ENCODE measurements around the gene ZNF629.
"Not testable (repeated sequence)": the region's sequence is repeated elsewhere in the genome, so short reads cannot be mapped to it uniquely, and the experiment has no call there.

Gene ZNF629

DNA sequence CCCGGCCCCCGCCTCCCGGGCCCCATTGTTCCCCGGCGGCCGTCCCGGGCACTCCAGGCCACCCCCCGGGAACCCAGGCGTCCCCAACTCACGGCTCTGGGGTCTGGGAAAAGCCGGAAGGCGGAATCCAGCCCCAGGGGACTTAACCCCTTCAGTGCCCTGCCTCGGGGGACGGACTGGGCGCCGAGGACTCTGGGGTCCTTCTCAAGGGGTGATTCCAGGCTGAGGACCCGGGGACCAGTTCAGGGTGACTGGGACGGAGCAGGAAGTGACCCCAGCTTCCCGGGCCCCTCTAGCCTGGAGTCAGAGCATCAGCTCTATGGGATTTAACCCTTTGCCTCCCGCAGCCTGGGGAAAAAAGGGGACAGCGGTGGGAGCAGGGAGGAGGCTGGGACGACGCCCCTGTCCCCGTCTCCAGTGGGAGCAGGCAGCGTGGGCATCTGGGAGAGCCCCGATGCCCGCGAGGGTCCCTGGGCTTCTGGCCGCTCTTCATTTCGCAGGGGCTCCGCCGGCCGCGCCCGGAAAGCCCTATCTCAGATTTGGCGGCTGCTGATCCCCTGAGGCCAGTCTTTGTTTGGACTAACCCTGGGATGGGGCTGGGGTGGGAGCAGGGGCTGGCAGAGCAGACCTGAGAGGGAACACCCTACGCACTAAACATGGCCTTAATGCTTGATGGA is at the start of gene ZNF629:
Gene ZNF629, minus strand, starts transcription at position 270 of the 677 bp plus-strand sequence. CDS start 2,723 bp downstream, outside the sequence.
- peak; percentile 89 for DNase-seq (ENCODE audit: low spot score)

DNA sequence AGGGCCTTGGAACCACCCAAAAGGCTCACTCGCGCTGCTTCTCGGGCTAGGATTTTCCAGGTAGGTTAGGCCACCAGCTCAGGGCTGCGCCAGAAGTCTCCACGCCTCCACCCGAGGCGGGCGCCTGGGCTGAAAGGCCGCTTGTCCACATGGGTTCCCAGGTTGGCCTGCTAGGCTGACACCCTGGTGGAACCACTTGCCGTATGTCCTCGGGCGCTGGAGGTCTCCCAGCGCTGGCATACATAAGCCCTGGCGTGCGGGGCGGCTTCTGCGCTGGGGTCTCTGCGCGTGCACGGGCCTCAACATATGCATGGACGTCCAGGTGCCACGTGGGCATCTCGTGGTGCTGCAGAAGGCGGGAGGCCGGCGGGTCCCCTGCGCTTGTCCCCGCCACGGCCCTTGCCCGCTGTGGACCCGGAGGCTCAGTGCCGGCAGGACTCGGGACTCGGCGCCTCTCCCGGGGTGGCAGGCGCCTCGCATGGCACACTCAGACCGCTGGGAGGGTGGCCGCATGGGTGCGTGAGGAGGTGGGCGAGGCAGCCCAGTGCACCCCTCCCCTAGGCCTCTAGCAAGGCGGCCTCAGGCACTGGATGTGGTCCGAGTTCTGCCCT is 47.2 kb upstream of the ZNF629 start:
- no peak for DNase-seq (ENCODE audit: low spot score)

DNA sequence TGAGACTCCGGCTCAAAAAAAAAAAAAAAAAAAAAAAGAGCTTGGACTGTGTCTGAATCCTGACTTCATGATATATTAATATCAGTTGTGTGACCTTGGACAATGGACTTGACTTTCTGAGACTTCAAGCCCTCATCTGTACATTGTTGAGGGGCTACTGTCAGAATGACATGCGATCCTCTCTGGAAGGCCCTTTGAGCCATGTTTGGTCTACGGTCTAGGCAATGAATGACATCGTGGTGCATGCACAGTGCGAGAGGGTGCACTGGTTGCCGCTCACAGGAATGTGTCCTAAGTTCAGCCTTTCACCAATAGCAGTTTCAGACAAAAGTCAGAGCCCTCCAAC is 43.0 kb upstream of the ZNF629 start:
- no peak for DNase-seq (ENCODE audit: low spot score)

DNA sequence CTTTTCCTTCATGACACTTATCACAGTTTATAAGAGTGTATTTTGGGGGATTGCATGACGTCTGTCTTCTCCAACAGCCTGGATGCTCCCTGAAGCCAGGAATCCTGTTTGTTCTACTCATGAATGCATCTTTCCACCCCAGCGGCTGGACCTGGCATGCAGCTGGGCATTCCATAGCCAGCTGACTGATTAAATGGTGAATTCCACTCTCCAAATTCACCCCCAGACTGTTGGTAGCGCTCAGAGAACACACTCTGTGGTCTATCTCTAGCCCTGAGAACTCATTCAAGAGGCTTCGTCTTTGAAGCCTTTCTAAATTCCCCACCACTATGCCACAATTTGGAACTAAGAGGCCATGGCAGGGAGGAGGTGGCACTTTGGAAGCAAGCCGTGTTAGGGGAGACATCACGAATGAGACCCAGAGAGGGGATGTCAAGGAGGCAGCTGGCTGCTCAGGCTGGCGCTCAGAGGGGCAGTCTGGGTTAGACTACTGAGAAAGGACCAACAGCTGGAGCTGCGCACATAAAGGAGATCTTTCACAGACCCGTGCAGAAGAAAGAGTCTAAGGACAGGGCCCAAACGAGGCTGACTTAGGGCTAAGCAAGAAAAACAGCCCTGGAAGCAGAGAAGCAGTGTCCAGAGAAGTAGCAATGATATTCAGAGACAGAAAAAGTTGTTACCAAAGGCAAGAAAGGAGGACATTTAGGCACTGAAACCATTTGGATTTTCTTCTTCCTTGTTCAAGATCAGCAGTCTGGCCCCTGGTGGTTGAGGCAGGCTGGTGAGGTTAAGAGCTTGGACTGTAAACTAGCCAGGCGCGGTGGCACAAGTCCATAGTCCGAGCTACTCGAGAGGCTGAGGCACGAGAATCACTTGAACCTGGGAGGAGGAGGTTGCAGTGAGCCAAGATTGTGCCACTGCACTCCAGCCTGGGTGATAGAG is 42.4 kb upstream of the ZNF629 start:
- peak; percentile 61 for DNase-seq (ENCODE audit: low spot score)

DNA sequence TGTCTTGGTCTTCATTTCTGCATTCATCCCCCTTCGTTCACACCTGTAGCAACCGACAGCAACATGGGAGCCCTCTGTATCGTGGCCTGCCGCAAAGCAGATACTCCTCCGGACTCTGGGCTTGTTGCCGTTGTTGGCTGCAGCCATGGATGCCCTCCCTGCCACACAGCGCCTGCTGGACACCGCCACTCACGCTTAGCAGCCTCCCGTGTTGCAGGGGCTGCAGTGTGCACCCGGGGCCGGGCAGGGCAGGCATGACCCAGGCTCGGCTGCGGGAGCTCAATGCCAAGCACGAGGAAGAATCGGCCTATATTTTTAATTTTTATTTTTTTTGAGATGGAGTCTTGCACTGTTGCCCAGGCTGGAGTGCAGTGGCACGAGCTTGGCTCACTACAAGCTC is 34.9 kb upstream of the ZNF629 start:
- no peak for DNase-seq (ENCODE audit: low spot score)

DNA sequence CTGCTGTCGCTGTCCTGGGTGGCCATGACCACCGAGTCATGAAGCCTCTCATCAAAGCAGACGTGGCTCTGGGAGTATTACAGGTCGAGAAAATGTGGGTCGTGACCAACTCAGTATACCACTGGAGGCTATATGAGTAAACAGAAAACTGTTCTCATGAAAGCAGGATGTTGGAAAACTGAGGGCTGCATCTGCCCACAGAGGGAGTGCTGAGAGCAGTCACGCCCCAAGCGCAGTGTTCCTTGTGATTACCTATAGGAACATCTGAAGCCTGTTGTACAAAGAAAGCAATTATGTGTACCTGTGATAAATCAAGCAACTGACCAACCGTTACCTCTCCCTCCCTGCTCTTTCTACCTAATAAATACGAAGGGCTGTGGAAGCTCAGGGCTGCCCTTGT is 34.4 kb upstream of the ZNF629 start:
- DNase-seq (ENCODE audit: low spot score), result not testable (repeated sequence)

DNA sequence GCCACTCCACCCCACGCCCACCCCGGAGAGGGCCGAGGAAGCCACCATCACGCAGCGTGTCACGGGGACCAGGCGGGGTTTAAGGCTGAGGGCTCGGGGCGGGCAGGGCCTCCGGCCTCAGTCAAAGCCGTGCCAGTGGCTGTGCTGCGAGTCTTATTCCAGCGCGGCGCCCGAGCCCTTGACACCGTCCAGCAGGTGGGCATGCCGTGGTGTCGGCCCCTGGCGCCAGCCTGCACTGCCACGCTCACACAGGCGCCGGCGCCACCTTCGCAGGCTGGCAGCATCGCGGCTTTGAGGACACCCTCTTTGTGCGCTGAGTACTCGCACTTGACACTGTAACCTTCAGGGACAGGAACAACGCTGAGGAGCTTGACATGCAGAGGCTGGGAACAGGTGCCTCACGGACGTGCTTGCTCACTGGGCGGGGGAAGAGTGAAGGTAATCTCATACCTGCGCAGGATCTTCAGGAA is 34.0 kb upstream of the ZNF629 start:
- DNase-seq (ENCODE audit: low spot score), result no peak

DNA sequence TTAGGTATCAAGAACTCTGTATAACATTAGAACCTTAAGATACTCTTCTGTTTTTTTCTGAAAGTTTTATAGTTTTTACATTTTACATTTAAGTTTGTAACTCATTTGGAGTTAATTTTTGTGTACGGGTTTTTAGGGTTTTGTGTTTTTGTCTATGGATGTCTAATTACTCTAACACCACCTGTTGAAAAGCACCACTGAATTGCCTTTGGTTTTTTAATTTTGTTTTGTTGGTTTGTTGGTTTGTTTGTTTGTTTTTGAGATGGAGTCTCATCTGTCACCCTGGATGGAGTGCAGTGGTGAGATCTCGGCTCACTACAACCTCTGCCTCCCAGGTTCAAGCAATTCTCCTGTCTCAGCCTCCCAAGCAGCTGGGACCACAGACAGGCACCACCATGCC is 29.8 kb upstream of the ZNF629 start:
- DNase-seq (ENCODE audit: low spot score), result no peak

DNA sequence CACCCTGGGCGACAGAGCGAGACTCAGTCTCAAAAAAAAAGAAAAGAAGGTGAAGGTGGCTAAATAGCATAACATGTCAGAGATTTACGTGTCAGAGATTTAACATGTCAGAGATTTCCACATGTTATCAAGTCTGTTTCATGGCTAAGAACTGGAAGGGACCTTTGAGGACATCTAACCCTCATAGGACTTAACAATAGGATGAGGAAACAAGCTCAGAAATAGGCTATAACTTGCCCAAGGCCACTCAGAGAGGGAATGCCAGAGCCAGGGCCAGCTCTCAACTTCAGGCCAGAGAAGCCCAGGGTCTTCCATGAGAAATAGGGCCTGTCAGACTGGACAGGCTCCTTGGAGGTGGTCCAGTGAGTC is 26.8 kb upstream of the ZNF629 start:
- DNase-seq (ENCODE audit: low spot score), result no peak

DNA sequence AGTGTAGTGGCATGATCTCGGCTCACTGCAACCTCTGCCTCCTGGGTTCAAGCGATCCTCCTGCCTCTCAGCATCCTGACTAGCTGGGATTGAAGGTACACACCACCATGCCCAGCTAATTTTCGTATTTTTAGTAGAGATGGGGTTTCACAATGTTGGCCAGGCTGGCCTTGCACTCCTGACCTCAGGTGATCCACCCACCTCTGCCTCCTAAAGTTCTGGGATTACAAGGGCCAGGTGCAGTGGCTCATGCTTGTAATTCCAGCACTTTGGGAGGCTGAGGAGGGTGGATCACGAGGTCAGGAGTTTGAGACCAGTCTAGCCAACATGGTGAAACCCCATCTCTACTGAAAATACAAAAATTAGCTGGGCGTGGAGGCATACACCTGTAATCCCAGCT is 22.7 kb upstream of the ZNF629 start:
- DNase-seq (ENCODE audit: low spot score), result not testable (repeated sequence)

DNA sequence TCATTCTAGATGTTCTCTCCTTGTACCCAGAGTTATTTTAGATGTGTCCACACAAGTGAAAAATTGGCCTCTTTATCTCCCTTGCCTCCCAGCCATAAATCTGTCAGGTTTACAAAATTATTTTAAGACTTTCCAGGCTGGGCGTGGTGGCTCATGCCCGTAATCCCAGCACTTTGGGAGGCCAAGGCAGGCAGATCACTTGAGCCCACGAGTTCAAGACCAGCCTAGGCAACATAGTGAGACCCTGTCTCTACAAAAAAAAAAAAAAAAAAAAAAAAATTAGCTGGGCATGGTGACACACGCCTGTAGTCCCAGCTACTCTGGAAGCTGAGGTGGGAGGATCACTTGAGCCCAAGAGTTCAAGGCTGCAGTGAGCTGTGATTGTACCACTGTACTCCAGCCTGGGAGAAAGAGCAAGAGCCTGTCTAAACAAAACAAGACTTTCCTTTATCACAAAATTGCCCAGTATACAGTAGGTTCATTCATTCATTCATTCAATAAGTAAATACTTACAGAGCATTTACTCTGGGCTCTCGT is 22.0 kb upstream of the ZNF629 start:
- not testable (repeated sequence) for DNase-seq (ENCODE audit: low spot score)

DNA sequence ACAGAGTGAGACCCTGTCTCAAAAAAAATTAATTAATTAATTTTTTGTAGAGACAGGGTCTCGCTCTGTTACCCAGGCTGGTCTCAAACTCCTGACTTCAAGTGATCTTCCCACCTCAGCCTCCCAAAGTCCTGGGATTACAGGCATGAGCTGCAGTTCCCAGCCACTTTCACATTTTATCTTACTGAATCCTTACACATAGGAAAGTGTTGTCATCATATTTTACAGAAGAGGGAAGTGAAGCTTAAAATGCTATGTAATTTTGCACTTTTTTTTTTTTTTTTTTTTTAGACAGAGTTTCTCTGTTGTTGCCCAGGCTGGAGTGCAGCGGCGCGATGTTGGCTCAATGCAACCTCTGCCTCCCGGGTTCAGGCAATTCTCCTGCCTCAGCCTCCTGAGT is 21.1 kb upstream of the ZNF629 start:
- no peak for DNase-seq (ENCODE audit: low spot score)

DNA sequence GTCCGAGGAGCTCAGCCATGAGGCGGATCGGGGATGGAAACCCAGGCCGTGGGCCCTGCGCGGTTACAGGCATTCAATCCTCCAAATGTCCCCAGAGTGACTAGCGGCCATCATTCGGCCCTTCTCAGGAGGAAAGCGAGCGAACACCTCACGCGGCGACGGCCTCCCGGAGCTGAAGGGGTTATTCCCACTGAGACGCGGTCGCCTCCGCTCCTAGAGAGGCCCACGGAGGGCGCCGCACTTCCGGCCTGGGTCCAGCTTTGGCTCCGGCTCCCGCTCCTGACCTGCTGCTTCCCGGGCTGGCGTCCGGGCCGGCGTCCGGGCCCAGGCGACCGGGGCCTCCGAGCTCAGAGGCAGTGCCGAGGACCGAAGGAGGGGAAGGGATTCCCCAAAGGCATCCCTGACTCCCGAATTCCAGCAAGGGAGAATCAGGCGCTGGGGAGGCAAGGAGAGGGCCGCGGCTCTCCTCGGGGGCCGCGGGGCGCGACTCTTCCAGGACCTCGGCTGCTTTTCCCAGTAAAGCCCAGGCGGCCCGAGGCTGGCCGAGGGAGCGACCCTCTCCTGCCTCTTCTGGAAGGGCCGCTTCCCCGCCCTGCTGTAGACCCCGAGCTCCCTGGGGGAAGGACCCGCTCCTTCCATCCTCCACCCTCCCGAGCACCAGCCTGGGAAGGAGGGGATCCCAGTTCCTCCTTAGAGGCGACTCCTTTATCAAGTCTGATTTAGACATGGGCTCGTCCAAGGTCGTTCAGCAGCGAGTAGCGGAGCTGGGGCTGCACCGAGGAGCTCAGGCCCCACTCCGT is 18.6 kb upstream of the ZNF629 start:
- peak; percentile 91 for DNase-seq (ENCODE audit: low spot score)

DNA sequence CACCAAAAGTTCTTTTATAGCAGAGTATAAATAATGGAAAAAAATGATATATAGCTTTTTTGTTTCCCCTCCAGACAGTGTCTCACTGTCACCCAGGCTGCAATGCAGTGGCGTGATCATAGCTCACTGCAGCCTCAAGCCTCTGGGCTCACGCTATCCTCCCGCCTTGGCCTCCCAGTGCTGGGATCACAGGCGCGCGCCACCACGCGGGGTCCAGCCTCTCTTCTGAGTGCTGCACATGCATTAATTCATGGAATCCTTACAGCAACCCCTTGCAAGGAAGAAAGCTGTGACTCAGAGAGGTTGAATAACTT is 18.0 kb upstream of the ZNF629 start:
- no peak for DNase-seq (ENCODE audit: low spot score)

DNA sequence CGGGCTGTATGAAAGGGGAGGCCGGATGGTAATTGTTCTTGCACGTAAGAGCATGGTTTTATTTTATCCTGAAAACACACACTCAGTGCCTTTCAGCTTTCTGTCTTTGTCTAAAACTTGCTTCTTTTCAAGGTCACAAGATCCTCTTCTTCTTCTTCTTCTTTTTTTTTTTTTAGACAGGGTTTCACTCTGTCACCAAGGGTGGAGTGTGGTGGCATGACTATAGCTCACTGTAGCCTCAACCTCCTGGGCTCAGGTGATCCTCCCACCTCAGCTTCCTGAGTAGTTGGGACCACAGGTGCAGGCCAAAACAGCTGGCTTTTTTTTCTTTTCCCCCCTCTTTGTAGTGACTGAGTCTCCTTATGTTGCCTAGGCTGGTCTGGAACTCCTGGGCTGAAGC is 15.9 kb upstream of the ZNF629 start:
- DNase-seq (ENCODE audit: low spot score), result no peak

DNA sequence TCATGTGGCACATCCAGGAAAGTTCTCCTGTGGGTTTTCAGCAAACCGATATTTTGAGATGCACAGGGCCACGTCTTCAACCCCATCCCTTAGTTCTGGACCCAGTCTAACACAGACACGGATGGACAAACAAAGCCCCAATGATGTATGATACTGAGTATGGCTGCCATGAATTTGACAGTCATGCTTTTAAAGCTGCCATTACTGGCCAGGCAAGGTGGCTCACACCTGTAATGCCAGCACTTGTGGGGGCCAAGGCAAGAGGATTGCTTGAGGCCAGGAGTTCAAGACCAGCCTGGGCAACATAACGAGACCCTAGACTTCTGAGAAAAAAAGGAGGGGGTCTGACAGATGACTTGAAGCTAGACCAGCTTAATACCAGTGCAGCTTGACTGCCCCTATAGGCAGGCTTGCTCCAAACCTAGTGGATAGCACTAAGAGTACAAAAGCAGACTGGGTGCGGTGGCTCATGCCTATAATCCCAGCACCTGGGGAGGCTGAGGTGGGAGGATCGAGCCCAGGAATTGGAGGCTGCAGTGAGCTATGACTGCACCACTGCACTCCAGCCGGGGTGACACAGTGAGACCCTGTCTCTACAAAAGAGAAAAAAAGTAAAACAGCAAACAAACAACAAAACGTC is 10.8 kb upstream of the ZNF629 start:
- no peak for DNase-seq (ENCODE audit: low spot score)

DNA sequence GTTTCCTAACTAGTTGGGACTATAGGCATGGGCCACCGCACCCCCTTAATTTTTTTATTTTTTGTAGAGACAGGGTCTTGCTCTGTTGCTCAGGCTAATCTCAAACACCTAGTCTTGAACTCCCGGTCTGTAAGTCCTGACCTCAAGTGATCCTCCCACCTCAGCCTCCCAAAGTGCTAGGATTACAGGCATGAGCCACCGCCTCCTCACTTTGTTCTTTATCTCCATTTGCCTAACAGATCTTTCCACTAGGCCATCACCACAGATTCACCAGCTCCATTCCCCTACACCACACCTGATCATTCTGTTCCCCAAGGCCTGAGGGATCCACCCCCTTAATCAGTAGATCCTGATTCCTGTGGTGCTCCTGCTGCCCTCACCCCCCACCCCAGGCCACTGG is 7.6 kb upstream of the ZNF629 start:
- DNase-seq (ENCODE audit: low spot score), result no peak

DNA sequence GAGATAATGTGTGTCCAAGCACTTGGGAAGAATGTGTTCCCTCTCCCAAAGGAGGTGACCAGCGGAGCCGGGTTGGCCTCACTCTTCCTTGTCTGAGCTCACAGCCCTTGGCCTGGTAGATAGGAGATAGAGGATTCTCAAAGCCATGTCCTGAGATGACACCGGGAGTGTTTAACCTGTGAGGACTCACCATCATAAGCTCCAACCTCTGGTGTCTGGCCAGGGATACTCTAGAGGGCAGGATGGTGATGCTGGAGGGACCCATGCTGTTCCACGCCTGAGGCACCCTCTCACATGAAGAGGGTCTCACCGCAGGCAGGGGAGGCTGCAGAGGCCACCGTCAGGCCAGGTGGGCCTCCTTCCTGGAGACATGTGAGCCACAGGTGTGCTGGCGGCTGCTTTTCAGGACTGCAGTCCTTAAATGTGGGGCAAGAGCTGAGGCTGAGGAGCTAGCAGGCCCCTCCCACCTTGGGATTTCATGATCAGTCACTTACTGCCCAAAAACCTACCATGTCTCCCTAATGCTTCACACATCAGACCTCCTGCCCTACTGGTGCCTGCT is 6.6 kb upstream of the ZNF629 start:
- DNase-seq (ENCODE audit: low spot score), result no peak

DNA sequence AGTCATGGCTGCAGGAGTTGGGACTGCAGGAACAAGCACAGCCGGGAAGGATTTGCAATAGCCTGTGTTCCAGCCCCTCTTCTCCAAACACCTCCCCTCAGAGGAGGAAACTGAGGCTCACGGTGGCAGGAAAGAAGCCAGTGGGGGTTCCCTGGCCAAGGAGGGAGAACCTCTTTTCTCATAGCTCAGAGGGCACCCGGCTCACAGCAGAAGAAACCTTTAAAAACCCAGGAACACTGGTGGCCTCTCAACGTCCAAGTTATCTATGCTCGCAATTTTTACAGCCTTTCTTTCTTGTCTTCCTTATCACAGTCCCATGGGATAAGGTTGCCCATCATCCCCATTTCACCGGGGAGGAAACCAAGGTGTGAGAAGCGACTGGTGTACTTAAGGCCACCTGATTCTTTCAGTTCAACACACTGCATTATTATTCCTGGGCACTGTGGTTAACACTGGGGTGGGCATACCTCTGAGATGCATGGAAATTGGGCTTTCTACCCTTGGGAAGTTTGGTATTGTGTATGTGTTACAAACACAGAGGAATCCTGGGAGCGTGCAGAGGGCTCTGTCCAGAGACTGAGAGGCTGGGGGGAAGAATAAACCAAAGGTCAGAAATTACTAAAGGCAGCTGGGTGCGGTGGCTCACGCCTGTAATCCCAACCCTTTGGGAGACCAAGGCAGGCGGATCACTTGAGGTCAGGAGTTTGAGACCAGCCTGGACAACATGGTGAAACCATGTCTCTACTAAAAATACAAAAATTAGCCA is 791 bp upstream of the ZNF629 start:
- no peak for DNase-seq (ENCODE audit: low spot score)
